Amygdala (tissue), 56 donors: ENCODE measurements around the gene CBFA2T2.
A peak's percentile ranks its signal among the peaks of the same experiment; 100 is the strongest.
"Not testable (repeated sequence)": the region's sequence is repeated elsewhere in the genome, so short reads cannot be mapped to it uniquely, and the experiment has no call there.

Source experiments
- DNase-seq, 56 donors: peaks; one replicate each; lab custom pipeline; 2025; lab: John Stamatoyannopoulos, UW

The CBFA2T2 gene

GRCh38 chr20:33466303-33466646 is 23.6 kb upstream of the CBFA2T2 start:
- no peak for DNase-seq

DNA sequence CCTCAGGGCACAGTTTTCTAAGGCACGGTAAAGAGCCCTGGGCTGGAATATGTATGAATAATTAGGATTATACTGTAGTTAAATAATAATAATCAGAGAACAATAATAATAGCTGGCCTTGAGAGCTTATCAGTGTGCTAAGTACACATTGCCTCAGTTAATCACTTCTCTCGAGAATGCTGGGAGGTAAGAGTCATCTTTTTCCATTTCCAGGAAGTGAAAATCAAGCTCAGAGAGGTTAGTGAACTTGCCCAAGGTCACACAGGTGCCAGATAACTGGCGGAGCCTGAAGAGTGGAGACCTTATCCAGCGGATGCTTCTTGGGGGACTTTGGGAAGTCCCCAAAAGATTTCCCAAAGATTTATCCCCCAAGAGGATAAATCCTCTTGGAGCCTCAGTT is 19.4 kb upstream of the CBFA2T2 start:
- no peak for DNase-seq

GRCh38 chr20:33470866-33471265 is 19.0 kb upstream of the CBFA2T2 start:
- no peak for DNase-seq

DNA sequence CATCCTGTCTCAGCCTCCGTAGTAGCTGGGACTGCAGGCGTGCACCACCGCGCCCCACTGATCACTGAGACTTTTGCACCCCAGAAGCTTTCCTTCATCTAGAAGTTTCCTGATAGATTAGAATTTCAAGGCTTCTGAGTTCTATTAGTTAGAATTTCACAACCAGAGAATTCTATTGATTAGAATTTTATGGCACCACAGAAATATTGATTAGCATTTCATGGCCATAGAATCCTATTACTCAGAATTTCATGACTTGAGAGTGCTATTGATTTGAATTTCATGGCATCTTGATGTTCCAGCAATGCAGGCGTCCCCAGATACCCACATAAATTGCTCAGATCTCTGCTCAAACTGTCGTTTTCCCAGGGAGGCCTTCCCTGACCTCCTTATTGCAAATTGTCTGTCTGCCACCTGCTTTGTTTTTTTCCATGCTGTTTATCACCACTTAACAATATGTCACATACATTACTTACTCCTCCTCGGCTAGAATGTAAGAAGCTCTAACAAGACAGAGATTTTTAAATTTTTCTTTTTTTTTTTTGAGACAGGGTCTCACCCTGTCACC is 16.9 kb upstream of the CBFA2T2 start:
- no peak for DNase-seq

DNA sequence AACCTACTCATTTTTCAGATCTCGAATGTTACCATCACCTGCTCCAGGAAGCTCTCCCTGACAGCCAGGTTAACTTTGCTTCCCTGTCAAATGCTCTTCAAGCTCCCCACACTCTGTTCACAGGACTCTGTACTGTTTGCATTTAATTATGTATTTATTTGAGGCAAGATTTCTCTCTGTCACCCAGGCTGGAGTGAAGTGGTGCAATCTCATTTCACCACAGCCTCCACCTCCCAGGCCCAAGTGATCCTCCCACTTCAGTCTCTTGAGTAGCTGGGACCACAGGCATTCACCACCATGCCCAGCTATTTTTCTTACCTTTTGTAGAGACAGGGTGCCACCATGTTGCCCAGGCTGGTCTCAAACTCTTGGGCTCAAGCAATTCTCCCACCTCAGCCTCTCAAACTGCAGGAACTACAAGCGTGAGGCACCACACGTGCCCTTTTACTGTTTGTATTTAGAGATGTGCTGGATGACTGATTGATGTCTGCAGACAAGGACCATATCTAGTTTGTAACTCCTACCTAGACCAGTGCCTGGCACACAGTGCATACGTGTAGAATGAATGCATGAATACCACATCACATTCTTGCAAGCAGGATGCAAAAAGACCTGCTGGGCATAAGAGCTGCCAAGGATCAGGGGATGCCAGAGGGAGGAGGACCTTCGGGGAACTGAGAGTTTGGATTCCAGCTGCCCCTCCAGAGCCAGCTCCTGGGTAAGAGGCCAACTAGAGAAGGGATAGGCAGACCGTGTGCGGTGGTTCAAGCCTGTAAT is 15.6 kb upstream of the CBFA2T2 start:
- DNase-seq = no peak

GRCh38 chr20:33474963-33475362 is 14.9 kb upstream of the CBFA2T2 start:
- DNase-seq = no peak

DNA sequence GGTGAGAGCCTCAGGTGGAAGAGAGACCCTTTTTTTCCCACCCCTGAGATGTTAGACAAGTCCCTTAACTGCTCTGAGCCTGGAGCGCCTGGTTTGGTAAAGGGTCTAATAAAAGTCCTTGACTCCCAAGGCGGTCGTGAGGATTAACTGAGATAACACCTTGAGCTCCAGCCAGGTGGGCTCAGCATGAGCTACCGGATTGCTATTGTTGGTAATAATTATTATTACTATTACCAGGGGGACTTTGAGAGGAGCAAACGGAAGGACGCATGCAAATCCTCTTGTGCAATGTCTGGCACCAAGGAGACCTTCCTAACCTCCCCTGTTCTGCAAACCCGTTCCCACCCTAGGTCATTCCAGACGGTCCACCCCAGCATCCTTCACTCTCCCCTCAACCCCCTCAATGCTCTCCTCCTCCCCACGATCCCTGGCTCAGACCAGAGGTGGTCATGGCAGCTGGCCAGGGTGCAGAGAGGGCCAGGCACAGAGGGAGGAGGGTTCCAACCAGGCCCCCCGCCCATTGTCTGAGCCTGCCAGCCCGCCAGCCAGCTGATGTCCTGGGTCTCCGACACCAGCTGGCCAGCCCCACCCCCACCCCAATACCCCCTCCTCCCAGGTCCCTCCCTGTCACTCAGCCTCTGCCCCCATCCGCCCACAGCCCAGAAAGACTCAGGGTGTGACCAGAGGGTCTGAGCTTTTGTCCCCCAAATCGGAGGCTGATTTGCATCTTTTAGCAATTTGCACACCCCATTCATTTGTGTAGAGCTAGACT is 14.3 kb upstream of the CBFA2T2 start:
- DNase-seq = peak in 9 of 56 donors; percentile 2 to 61 (median 8)

GRCh38 chr20:33477386-33478234 is 12.3 kb upstream of the CBFA2T2 start:
- DNase-seq = no peak

DNA sequence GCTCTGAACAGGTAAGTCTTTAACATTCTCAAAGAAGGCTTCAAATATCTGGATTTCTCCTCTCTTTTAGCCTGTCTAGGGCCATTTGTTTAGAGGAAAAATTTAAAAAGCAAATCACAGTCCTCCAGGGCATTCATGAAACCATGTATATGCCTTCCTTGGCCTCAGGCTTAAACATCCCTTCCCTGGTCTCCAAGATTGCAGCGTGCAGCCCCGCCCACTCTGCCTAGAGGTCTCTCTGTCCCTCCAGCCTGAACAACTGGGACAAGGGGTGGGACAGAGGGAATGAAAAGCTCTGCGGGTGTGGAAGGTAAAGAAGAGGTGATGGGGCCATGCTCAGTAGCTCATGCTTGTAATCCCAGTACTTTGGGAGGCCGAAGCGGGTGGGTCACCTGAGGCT is 9.8 kb upstream of the CBFA2T2 start:
- DNase-seq = no peak

GRCh38 chr20:33481431-33481941 is 8.4 kb upstream of the CBFA2T2 start:
- DNase-seq = no peak

GRCh38 chr20:33482581-33482980 is 7.3 kb upstream of the CBFA2T2 start:
- no peak for DNase-seq

DNA sequence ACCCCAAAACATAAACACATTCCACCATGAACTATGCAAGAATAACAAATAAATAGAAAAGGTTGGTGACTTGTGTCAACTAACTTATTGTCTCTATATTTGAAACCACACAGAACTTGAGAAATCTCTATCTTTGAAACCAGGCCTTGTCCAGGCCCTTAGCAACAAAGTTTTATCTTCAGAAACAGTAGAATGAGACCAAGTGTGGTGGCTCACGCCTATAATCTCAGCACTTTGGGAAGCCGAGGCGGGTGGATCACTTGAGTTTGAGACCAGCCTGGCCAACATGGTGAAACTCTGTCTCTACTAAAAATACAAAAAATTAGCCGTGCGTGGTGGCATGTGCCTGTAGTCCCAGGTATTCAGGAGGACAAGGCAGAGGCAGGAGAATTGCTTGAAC is 6.7 kb upstream of the CBFA2T2 start:
- not testable (repeated sequence) for DNase-seq

DNA sequence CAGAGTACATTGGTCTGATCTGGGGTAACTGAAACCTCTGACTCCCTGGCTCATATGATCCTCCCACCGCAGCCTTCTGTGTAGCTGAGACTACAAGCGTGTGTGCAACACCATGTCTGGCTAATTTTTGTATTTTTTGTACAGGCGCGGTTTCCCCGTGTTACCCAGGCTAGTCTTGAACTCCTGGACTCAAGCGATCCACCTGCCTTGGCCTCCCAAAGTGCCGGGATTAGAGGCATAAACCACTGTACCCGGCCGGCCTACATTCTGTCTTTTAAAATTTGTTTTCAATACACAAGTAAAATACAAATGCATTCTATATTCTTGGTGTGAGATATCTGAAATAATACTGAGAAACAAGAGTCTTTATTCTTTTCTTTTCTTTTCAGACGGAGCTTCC is 1.7 kb upstream of the CBFA2T2 start:
- DNase-seq = no peak

DNA sequence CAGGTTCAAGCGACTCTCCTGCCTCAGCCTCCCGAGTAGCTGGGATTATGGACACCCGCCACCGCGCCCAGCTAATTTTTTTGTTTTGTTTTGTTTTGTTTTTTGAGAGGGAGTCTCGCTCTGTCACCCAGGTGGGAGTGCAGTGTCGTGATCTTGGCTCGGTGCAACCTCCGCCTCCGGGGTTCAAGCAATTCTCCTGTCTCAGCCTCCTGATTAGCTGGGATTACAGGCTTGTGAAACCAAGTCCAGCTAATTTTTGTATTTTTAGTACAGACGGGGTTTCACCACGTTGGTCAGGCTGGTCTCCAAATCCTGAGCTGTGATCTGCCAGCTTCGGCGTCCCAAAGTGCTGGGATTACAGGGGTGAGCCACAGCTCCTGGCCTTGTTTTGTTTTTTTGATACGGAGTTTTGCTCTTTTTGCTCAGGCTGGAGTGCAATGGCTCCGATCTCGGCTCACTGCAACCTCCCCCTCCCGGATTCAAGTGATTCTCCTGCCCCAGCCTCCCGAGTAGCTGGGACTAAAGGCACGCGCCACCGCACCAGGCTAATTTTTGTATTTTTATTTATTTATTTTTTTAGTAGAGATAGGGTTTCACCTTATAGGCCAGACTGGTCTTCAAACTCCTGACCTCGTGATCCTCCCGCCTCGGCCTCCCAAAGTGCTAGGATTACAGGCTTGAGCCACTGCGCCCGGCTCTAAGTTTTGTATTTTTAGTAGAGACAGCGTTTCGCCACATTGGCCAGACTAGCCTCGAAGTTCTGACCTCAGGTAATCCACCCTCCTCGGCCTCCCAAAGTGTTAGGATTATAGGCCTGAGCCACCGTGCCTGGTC is 1.0 kb upstream of the CBFA2T2 start:
- peak in 2 of 56 donors; percentile 5 to 12 for DNase-seq

DNA sequence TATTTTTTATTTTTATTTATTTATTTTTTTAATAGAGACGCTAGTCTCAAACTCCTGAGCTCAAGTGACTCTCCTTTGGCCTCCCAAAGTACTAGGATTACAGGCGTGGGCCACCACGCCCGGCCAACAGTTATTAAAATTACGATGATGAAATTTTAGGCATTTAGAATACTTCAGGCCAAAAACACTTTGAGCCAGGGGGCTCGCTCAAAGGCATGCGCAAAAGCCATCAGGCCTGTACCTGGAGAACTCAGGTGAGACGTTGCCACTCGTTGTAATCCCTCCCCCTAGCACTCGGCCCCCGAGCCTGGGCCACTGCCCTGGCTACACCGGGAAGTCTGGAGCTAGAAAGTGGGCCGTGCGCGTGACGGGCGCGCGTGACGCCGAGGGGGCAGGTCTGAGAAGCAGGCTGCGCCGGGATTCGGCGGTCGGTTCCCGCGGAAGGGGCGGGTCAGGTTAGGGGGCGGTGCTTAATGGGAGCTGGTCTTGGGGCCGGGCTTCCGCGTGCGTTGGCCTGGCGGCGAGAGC is 337 bp upstream of the CBFA2T2 start:
- peak; percentile 87 to 99 (median 98) for DNase-seq

GRCh38 chr20:33490934-33491656 is 1.2 kb downstream of the CBFA2T2 start:
- no peak for DNase-seq

GRCh38 chr20:33493076-33493766 is 3.3 kb downstream of the CBFA2T2 start:
- DNase-seq = no peak

- not testable (repeated sequence) for DNase-seq
These were observed 6.9 kb downstream of the CBFA2T2 start for GRCh38 chr20:33496776-33497175.
